HEK293 (cell line): Measurements from ENCODE around the gene NAPSA.

ENCODE experiments used
- BCL11A ChIP-seq: fragments of 450-650 bp; formaldehyde crosslinking; IDR thresholded peaks from 2 replicates; pipeline ENCODE4 v1.5.1; 2016; ENCODE audit warnings: low read depth, missing biosample characterization, missing genetic modification characterization
- ZEB2 ChIP-seq: fragments of 450-650 bp; formaldehyde crosslinking; IDR thresholded peaks from 2 replicates; pipeline ENCODE4 v1.5.1; 2016; ENCODE audit warnings: missing biosample characterization, missing genetic modification characterization
- ZNF302 ChIP-seq: fragments of 450-650 bp; formaldehyde crosslinking; IDR thresholded peaks from 2 replicates; pipeline ENCODE4 v1.5.1; 2016; ENCODE audit warnings: missing biosample characterization, missing genetic modification characterization, low read depth
- ZNF311 ChIP-seq: fragments of 450-650 bp; formaldehyde crosslinking; IDR thresholded peaks from 2 replicates; pipeline ENCODE4 v1.5.1; 2017; ENCODE audit warnings: missing biosample characterization, missing genetic modification characterization, borderline replicate concordance
- ZNF585B ChIP-seq: fragments of 450-650 bp; formaldehyde crosslinking; IDR thresholded peaks from 2 replicates; pipeline ENCODE4 v1.5.1; 2016; ENCODE audit warnings: missing biosample characterization, missing genetic modification characterization
- ZNF830 ChIP-seq: fragments of 450-650 bp; IDR thresholded peaks from 2 replicates; pipeline ENCODE4 v1.5.0; 2018; ENCODE audit warnings: missing biosample characterization, missing genetic modification characterization, low read depth, mild to moderate bottlenecking, moderate library complexity
- TF ChIP-seq, protein P1 (sequence below): fragments of 450-650 bp; formaldehyde crosslinking; IDR thresholded peaks from 2 replicates; pipeline ENCODE4 v1.5.1; 2016; ENCODE audit warnings: missing biosample characterization, missing genetic modification characterization
- TF ChIP-seq, protein P2 (sequence below): fragments of 450-650 bp; formaldehyde crosslinking; IDR thresholded peaks from 2 replicates; pipeline ENCODE4 v1.5.1; 2016; ENCODE audit warnings: missing biosample characterization, missing genetic modification characterization
- TF ChIP-seq, protein P3 (sequence below): fragments of 450-650 bp; IDR thresholded peaks from 2 replicates; pipeline ENCODE4 v1.5.1; 2018; ENCODE audit warnings: missing biosample characterization, mild to moderate bottlenecking, missing genetic modification characterization

DNA sequence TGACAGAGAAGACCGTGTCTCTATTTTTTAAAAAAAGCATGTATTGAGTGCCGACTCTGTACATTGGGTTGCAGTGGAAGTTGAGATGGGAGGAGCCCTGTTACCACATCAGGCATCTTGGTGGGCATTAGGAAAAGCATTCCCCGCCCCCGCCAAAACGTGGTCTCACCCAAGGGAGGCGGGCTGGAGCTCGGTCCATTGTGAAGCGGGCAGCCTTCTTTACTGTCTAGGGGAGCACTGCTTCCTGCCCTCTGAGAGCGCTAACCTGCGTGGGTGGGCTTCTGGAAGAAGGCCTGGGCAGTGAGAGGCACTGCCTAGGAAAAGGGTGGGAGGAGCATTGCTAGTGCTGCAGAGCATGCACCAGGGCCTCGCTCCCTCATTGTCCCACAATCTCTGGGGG, 14.7 kb upstream of the NAPSA start:
- TF ChIP-seq, protein P1, sequence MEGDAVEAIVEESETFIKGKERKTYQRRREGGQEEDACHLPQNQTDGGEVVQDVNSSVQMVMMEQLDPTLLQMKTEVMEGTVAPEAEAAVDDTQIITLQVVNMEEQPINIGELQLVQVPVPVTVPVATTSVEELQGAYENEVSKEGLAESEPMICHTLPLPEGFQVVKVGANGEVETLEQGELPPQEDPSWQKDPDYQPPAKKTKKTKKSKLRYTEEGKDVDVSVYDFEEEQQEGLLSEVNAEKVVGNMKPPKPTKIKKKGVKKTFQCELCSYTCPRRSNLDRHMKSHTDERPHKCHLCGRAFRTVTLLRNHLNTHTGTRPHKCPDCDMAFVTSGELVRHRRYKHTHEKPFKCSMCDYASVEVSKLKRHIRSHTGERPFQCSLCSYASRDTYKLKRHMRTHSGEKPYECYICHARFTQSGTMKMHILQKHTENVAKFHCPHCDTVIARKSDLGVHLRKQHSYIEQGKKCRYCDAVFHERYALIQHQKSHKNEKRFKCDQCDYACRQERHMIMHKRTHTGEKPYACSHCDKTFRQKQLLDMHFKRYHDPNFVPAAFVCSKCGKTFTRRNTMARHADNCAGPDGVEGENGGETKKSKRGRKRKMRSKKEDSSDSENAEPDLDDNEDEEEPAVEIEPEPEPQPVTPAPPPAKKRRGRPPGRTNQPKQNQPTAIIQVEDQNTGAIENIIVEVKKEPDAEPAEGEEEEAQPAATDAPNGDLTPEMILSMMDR: no peak
- TF ChIP-seq ZNF830 (tag by site-specific recombination) (no peak), ZNF311 (no peak), BCL11A (tag by site-specific recombination) (no peak), ZEB2 (tag by site-specific recombination) (no peak), ZNF585B (no peak), ZNF302 (tag by site-specific recombination) (no peak)
- TF ChIP-seq, protein P2, sequence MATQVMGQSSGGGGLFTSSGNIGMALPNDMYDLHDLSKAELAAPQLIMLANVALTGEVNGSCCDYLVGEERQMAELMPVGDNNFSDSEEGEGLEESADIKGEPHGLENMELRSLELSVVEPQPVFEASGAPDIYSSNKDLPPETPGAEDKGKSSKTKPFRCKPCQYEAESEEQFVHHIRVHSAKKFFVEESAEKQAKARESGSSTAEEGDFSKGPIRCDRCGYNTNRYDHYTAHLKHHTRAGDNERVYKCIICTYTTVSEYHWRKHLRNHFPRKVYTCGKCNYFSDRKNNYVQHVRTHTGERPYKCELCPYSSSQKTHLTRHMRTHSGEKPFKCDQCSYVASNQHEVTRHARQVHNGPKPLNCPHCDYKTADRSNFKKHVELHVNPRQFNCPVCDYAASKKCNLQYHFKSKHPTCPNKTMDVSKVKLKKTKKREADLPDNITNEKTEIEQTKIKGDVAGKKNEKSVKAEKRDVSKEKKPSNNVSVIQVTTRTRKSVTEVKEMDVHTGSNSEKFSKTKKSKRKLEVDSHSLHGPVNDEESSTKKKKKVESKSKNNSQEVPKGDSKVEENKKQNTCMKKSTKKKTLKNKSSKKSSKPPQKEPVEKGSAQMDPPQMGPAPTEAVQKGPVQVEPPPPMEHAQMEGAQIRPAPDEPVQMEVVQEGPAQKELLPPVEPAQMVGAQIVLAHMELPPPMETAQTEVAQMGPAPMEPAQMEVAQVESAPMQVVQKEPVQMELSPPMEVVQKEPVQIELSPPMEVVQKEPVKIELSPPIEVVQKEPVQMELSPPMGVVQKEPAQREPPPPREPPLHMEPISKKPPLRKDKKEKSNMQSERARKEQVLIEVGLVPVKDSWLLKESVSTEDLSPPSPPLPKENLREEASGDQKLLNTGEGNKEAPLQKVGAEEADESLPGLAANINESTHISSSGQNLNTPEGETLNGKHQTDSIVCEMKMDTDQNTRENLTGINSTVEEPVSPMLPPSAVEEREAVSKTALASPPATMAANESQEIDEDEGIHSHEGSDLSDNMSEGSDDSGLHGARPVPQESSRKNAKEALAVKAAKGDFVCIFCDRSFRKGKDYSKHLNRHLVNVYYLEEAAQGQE: no peak
- TF ChIP-seq, protein P3, sequence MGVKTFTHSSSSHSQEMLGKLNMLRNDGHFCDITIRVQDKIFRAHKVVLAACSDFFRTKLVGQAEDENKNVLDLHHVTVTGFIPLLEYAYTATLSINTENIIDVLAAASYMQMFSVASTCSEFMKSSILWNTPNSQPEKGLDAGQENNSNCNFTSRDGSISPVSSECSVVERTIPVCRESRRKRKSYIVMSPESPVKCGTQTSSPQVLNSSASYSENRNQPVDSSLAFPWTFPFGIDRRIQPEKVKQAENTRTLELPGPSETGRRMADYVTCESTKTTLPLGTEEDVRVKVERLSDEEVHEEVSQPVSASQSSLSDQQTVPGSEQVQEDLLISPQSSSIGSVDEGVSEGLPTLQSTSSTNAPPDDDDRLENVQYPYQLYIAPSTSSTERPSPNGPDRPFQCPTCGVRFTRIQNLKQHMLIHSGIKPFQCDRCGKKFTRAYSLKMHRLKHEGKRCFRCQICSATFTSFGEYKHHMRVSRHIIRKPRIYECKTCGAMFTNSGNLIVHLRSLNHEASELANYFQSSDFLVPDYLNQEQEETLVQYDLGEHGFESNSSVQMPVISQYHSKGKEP: no peak
